Endothelial cell (in vitro differentiated cells): ENCODE data around the gene ERC2. TPM values are rescaled to one million over a fixed set of nuclear protein-coding genes. Genes with fewer than 3 reads are reported as not detected.

Experiments used
- DNase-seq: peaks from one replicate; pipeline ENCODE4 v3.0.0; 2021; ENCODE audit warnings: low spot score
- H3K27ac Mint-ChIP-seq: one replicate; pipeline ENCODE4 v1.8.0; 2021; ENCODE audit warnings: mixed read lengths, inconsistent platforms; ENCODE audit not compliant: unreplicated experiment
- H3K27me3 Mint-ChIP-seq: one replicate; pipeline ENCODE4 v1.8.0; 2021; ENCODE audit warnings: mild to moderate bottlenecking, moderate library complexity, mixed read lengths, inconsistent platforms; ENCODE audit not compliant: unreplicated experiment
- H3K36me3 Mint-ChIP-seq: one replicate; pipeline ENCODE4 v1.8.0; 2021; ENCODE audit warnings: mild to moderate bottlenecking, low read depth, mixed read lengths, inconsistent platforms; ENCODE audit not compliant: unreplicated experiment
- H3K4me1 Mint-ChIP-seq: one replicate; pipeline ENCODE4 v1.8.0; 2021; ENCODE audit warnings: mild to moderate bottlenecking, mixed read lengths, inconsistent platforms; ENCODE audit not compliant: unreplicated experiment
- H3K4me3 Mint-ChIP-seq: one replicate; pipeline ENCODE4 v1.8.0; 2021; ENCODE audit warnings: mild to moderate bottlenecking, mixed read lengths, inconsistent platforms; ENCODE audit not compliant: unreplicated experiment
- H3K9me3 Mint-ChIP-seq: one replicate; pipeline ENCODE4 v1.8.0; 2021; ENCODE audit warnings: mixed read lengths, inconsistent platforms; ENCODE audit not compliant: unreplicated experiment
- total RNA-seq: library from RNA; stranded (reverse); fragmentation: NEBNext Ultra II Directional; extraction: Animal tissue kit (Norgen Biotek cat#: 25700); gene quantifications from one replicate; pipeline ENCODE4 v1.2.1, GENCODE V29; 2021; ENCODE audit not compliant: unreplicated experiment
- TF ChIP-seq, protein P1 (sequence below): fragments of 200-600 bp; sonication (generic); IDR thresholded peaks from one replicate; pipeline ENCODE4 v1.5.0; 2021; ENCODE audit warnings: antibody characterized with exemption; ENCODE audit not compliant: unreplicated experiment

Gene ERC2
- total RNA-seq, 1 donor from 2014 or later: 20.5 TPM

DNA sequence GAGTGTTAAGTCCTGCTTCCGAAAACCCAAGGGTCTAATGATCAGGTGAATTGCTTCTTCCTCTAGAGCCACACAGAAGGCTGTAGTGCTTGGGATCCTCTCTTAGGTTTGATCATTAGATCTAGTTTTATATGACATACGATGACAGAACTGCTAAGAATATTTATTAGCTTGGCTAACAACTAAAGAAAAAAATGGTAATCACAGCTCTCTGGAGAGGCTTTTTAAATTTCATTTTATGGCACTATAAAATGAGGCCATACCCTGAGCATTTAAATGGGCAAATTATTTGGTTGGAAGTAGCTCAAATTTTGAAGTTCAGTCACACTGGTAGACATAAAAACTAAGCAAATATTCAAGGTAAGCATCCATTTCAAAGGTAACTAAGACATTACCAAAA, 498.6 kb downstream of the ERC2 start:
- Mint-ChIP-seq H3K4me3 (no peak overlapping the region), H3K36me3 (no peaks in the 10 kb centered on the region), H3K27me3 (peaks cover 2% of the 10 kb centered on the region), H3K27ac (no peak overlapping the region), H3K9me3 (no peaks in the 10 kb centered on the region), H3K4me1 (no peaks in the 10 kb centered on the region)
- TF ChIP-seq, protein P1, sequence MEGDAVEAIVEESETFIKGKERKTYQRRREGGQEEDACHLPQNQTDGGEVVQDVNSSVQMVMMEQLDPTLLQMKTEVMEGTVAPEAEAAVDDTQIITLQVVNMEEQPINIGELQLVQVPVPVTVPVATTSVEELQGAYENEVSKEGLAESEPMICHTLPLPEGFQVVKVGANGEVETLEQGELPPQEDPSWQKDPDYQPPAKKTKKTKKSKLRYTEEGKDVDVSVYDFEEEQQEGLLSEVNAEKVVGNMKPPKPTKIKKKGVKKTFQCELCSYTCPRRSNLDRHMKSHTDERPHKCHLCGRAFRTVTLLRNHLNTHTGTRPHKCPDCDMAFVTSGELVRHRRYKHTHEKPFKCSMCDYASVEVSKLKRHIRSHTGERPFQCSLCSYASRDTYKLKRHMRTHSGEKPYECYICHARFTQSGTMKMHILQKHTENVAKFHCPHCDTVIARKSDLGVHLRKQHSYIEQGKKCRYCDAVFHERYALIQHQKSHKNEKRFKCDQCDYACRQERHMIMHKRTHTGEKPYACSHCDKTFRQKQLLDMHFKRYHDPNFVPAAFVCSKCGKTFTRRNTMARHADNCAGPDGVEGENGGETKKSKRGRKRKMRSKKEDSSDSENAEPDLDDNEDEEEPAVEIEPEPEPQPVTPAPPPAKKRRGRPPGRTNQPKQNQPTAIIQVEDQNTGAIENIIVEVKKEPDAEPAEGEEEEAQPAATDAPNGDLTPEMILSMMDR: no peak
- DNase-seq: no peak

DNA sequence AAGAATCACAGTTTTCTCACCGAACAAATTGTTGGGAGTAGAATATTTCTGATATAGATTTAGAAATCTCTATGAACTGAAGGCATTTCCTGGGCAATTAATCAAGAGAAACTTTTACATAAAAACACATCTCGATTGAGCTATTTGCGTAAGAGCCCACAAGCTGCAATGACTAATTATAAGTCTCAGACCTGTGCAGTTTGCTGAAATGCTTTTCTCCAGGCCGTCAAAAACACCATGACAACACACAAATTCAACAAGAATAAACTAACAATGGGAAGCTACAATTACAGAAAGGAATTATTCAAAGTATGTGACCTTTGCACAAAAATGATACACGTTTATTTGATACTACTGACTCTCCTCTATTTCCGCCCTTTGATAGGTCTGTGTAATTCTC, 499.9 kb downstream of the ERC2 start:
- no peaks in the 10 kb centered on the region for H3K4me1 Mint-ChIP-seq
- no peaks in the 10 kb centered on the region for H3K9me3 Mint-ChIP-seq
- H3K27ac Mint-ChIP-seq: no peak overlapping the region
- TF ChIP-seq, protein P1: no peak
- no peak overlapping the region for H3K4me3 Mint-ChIP-seq
- H3K27me3 Mint-ChIP-seq: peaks cover 2% of the 10 kb centered on the region
- no peak for DNase-seq
- H3K36me3 Mint-ChIP-seq: no peaks in the 10 kb centered on the region

DNA sequence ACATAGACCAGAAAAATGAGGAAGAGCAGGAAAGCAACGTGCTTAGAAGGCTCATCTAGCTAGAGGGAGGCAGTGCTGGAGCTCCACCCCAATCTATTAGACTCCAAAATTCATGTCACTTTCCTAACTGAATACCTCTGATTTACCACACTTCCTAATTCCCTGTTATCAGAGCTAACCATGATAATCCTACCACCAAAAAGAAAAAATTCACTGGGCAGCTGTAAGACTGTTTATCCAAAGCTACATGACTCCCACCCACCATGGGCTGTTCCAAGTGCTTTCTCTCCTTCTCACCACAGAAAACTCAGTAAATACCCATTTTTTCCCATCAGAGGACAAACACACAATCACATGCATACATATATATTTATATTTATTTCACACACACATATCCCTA, 501.7 kb downstream of the ERC2 start:
- Mint-ChIP-seq H3K36me3 (no peaks in the 10 kb centered on the region), H3K27ac (no peak overlapping the region), H3K27me3 (peaks cover 2% of the 10 kb centered on the region), H3K4me3 (no peak overlapping the region), H3K9me3 (no peaks in the 10 kb centered on the region), H3K4me1 (no peaks in the 10 kb centered on the region)
- DNase-seq: no peak
- TF ChIP-seq, protein P1: no peak

DNA sequence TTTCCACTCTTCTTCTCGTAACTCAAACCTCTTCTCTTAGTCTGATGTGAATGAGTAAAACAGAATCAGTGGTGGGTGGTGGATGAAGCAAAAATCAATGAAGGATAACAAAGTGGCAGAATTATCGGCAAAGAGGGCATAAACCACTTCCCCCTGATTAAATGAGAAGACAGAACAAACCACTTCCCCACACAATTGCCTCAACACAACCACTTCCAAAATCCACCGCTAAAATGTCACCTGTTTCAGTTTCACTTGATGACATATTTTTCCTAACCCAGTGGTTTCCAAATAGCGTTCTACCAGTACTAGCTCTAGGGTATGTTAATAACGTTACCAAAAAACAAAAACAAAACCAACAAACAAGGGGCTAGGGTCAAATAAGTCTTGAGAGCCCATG, 502.5 kb downstream of the ERC2 start:
- H3K36me3 Mint-ChIP-seq: no peaks in the 10 kb centered on the region
- no peaks in the 10 kb centered on the region for H3K4me1 Mint-ChIP-seq
- no peak overlapping the region for H3K27ac Mint-ChIP-seq
- TF ChIP-seq, protein P1: no peak
- H3K4me3 Mint-ChIP-seq: no peak overlapping the region
- no peaks in the 10 kb centered on the region for H3K9me3 Mint-ChIP-seq
- DNase-seq: no peak
- peaks cover 2% of the 10 kb centered on the region for H3K27me3 Mint-ChIP-seq

DNA sequence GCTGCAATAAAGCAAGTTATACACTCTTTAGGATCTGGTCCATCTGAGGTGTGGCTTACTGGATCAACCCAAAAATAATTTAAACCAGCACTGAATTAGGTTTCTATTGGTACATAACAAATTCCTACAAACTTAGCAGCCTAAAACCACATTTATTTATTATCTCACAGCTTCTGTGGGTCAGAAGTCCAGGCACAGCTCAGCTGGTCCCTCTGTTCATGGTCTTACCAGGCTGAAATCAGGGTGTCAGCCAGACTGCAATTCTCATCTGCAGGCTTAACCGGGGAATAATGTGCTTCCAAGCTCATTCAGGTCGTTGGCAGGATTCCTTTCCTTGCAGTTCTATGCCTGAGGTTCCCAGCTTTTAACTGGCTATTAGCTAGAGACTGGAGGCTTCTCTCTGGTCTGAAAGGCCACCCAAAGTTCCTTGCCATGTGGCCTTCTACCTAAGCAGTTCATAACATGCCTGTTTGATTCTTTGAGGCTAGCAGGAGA, 503.7 kb downstream of the ERC2 start:
- DNase-seq: no peak
- H3K4me3 Mint-ChIP-seq: no peak overlapping the region
- no peaks in the 10 kb centered on the region for H3K4me1 Mint-ChIP-seq

More for the DNA sequence above, 503.7 kb downstream of the ERC2 start:
- TF ChIP-seq, protein P1: no peak
- Mint-ChIP-seq H3K9me3 (no peaks in the 10 kb centered on the region), H3K27me3 (peaks cover 2% of the 10 kb centered on the region), H3K36me3 (no peaks in the 10 kb centered on the region), H3K27ac (no peak overlapping the region)
